Erythroblast (primary cell): ENCODE data around the gene CCDC33.

Experiments used
- GATA1 ChIP-seq: IDR thresholded peaks from 2 replicates; pipeline ENCODE4 v1.6.1; 2011; ENCODE audit warnings: low read depth, mild to moderate bottlenecking, control low read depth, low read length, moderate library complexity
- POLR2A ChIP-seq: IDR thresholded peaks from 2 replicates; pipeline ENCODE4 v1.6.1; 2011; ENCODE audit warnings: mild to moderate bottlenecking, low read length

DNA sequence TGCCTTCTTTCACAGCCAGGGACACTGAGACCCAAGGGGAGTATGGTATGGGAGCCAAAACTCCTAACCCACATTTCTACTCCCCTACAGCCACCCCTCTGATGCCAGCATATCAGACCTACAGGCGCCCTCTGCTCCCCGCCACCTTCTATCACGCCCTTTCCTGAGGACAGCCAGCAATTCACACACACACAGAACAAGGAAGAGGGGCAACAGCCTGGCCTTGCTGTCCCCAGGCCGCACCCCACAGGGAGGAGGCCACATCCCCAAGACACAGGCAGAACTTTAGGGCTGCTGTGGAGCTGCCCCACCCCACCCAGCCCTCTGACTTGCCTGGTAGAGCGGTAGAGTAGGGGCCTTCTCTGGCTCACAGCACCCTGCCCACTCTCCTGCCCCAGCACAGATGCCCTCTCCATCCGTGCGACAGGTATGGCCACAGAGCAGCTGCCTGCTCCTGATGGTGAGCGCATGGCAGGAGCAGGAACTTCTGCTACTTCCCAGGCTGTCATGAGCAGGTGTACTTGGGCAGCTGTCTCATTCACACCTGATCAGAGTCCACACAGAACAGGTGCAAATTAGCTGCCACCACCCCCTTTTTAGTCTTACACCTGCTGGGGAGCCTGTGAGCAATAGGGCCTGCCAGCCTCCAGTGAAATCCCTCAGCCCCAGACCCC lies 33.4 kb downstream of the CCDC33 start:
- TF ChIP-seq POLR2A (no peak), GATA1 (no peak)
